GM10266 (cell line): ENCODE measurements around the gene SLC45A2.
"Not testable (repeated sequence)": the region's sequence is repeated elsewhere in the genome, so short reads cannot be mapped to it uniquely, and the experiment has no call there.

ENCODE experiments used
- DNase-seq: peaks from one replicate; pipeline ENCODE4 v3.0.0; 2012; ENCODE audit errors: extremely low spot score
- CTCF ChIP-seq: IDR thresholded peaks from 2 replicates; pipeline ENCODE4 v1.5.1; 2012; ENCODE audit warnings: mild to moderate bottlenecking, low read depth; ENCODE audit not compliant: control insufficient read depth, insufficient read depth; ENCODE audit errors: missing control alignments

Gene SLC45A2

GRCh38 chr5:33984671-33985124 is at the start of gene SLC45A2:
SLC45A2 (minus strand) TSS chr5:33984693; CDS start chr5:33984583, 110 bp downstream.
- TF ChIP-seq CTCF: no peak

GRCh38 chr5:34031966-34032365 is 47.5 kb upstream of the SLC45A2 start:
- no peak for DNase-seq
- TF ChIP-seq CTCF: no peak

More at GRCh38 chr5:33984671-33985124, at the start of gene SLC45A2:
- no peak for DNase-seq

- TF ChIP-seq CTCF: no peak
- DNase-seq: no peak
These were observed 46.6 kb upstream of the SLC45A2 start for GRCh38 chr5:34031117-34031516.

- not testable (repeated sequence) for DNase-seq
These were observed 46.1 kb upstream of the SLC45A2 start for GRCh38 chr5:34030585-34030984.

GRCh38 chr5:34030048-34030447 is 45.6 kb upstream of the SLC45A2 start:
- no peak for TF ChIP-seq CTCF
- DNase-seq: no peak

GRCh38 chr5:34028349-34028748 is 43.9 kb upstream of the SLC45A2 start:
- no peak for TF ChIP-seq CTCF
- no peak for DNase-seq

GRCh38 chr5:34026089-34026761 is 41.7 kb upstream of the SLC45A2 start:
- no peak for TF ChIP-seq CTCF
- DNase-seq: no peak
